ENCODE data around the gene RPL7A. TPM values are rescaled to one million over a fixed set of nuclear protein-coding genes. Genes with fewer than 3 reads are reported as not detected.
"Not testable (repeated sequence)": the region's sequence is repeated elsewhere in the genome, so short reads cannot be mapped to it uniquely, and the experiment has no call there.

RPL7A gene
- total RNA-seq, 2 experiments from 2014 or later, result 1,729 to 2,113 TPM

DNA sequence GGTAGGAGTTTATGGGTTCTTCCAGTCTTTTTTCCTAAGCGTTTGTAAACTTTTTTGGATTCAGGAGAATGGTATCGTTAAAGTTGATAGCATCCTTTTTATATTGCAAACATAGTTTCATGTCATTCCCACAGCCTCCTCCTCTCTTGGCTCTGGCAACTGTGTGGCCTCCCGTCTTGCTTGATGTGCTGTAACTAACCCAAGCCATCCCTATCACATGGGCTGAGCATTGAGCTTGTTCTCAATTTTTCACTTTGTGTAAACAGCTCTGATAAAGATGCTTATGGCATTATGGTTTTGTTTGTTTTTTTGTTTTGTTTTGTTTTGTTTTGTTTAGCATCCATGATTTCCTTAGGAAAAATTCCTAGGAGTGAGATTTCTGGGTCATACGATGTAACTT is 32.7 kb downstream of the RPL7A start:
- DNase-seq, result no peak
- no peaks in the 10 kb centered on the region for H3K36me3 Mint-ChIP-seq
- H3K4me3 Mint-ChIP-seq, result no peak overlapping the region
- ATAC-seq, result no peak
- no peaks in the 10 kb centered on the region for H3K9me3 Mint-ChIP-seq (ENCODE audit: low read depth)
- peaks cover 3% of the 10 kb centered on the region for H3K4me1 Mint-ChIP-seq
- CTCF ChIA-PET, result interaction anchor here (0.7 kb wide), 4 partner anchors 24 to 274 kb away, joined by 3 read pairs; partner anchors contain the start of genes SURF1 and SURF2
- no peak overlapping the region for H3K27ac Mint-ChIP-seq
- peaks cover 2% of the 10 kb centered on the region for H3K27me3 Mint-ChIP-seq

DNA sequence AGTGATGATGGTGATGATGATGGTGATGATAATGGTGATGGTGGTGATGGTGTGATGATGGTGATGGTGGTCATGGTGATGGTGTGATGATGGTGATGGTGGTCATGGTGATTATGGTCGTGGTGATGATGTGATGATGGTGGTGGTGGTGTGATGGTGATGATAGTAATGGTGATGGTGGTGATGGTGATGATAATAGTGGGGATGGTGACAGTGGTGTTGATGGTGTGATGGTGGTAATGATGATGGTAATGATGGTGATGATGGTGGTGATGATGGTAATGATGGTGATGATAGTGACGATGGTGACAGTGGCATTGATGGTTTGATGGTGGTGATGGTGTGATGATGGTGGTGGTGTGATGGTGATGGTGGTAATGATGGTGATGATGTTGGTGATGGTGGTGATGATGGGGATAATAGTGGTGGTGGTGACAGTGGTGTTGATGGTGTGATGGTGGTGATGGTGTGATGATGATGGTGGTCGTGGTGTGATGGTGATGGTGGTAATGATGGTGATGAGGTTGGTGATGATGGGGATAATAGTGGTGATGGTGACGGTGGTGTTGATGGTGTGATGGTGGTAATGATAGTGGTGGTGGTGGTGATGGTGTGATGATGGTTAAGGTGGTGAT is 34.6 kb downstream of the RPL7A start:
- no peaks in the 10 kb centered on the region for H3K36me3 Mint-ChIP-seq
- H3K27ac Mint-ChIP-seq, result no peak overlapping the region
- CTCF ChIA-PET, result no interaction called here

DNA sequence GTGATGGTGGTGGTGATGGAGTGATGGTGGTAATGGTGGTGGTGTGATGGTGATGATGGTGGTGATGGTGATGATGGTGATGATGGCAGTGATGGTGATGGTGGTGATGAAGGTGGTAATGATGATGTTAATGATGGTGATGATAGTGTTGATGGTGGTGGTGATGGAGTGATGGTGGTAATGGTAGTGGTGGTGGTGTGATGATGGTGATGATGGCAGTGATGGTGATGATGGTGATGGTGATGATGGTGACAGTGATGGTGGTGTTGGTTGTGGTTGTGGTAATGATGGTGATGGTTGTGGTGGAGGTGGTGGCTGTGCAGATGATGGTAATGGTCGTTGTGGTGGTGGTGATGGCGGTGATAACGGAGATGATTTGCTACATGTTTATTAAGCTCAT is 35.4 kb downstream of the RPL7A start:
- Mint-ChIP-seq H3K27me3 (no peaks in the 10 kb centered on the region), H3K9me3 (ENCODE audit: low read depth) (no peaks in the 10 kb centered on the region), H3K4me3 (no peak overlapping the region), H3K4me1 (peaks cover 2% of the 10 kb centered on the region), H3K36me3 (no peaks in the 10 kb centered on the region), H3K27ac (no peak overlapping the region)
- CTCF ChIA-PET, result interaction anchor here (1.7 kb wide), 1 partner anchor 17 kb away, joined by 4 read pairs; no protein-coding TSS in a partner anchor
- DNase-seq, result no peak
- ATAC-seq, result no peak

More for the DNA sequence above, 34.6 kb downstream of the RPL7A start:
- Mint-ChIP-seq H3K4me3 (no peak overlapping the region), H3K9me3 (ENCODE audit: low read depth) (no peaks in the 10 kb centered on the region), H3K27me3 (no peaks in the 10 kb centered on the region), H3K4me1 (peaks cover 3% of the 10 kb centered on the region)
- ATAC-seq, result no peak
- DNase-seq, result no peak

GRCh38 chr9:133384736-133385321 is 36.8 kb downstream of the RPL7A start:
- CTCF ChIA-PET, result interaction anchor here (1.0 to 1.7 kb wide), 3 partner anchors 16 to 199 kb away, joined by 3 to 4 read pairs (median 4); partner anchors contain the start of gene SLC2A6
- no peak overlapping the region for H3K27ac Mint-ChIP-seq
- no peaks in the 10 kb centered on the region for H3K9me3 Mint-ChIP-seq (ENCODE audit: low read depth)
- peaks cover 3% of the 10 kb centered on the region for H3K27me3 Mint-ChIP-seq
- DNase-seq (no peak), ATAC-seq (no peak)
- H3K4me3 Mint-ChIP-seq, result no peak overlapping the region
- no peaks in the 10 kb centered on the region for H3K36me3 Mint-ChIP-seq
- H3K4me1 Mint-ChIP-seq, result no peaks in the 10 kb centered on the region

DNA sequence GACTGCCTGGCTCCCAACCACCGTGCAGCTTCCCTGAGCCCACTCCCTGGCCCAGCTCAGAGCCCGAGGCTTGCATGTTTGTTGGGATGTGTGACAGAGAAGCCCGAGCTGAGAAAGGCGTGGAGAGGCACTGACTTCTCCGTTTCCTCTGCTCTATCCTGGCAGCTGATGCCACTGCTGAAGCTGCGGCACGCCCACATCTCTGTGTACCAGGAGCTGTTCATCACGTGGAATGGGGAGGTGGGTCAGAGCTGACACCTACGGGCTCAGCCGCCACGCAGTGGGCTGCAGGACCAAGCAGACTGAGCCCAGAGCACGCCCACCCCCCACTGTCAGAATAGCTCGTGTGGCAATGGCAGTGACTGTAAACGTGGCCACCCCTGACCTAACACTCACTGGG is 37.4 kb downstream of the RPL7A start:
- H3K27me3 Mint-ChIP-seq, result peaks cover 4% of the 10 kb centered on the region
- no peaks in the 10 kb centered on the region for H3K4me1 Mint-ChIP-seq
- CTCF ChIA-PET, result interaction anchor here (1.0 to 1.3 kb wide), 2 partner anchors 94 to 199 kb away, joined by 3 to 4 read pairs; partner anchors contain the start of gene SLC2A6
- H3K27ac Mint-ChIP-seq, result no peak overlapping the region
- ATAC-seq, result no peak
- no peak overlapping the region for H3K4me3 Mint-ChIP-seq
- no peak for DNase-seq
- H3K36me3 Mint-ChIP-seq, result no peaks in the 10 kb centered on the region
- H3K9me3 Mint-ChIP-seq (ENCODE audit: low read depth), result no peaks in the 10 kb centered on the region

DNA sequence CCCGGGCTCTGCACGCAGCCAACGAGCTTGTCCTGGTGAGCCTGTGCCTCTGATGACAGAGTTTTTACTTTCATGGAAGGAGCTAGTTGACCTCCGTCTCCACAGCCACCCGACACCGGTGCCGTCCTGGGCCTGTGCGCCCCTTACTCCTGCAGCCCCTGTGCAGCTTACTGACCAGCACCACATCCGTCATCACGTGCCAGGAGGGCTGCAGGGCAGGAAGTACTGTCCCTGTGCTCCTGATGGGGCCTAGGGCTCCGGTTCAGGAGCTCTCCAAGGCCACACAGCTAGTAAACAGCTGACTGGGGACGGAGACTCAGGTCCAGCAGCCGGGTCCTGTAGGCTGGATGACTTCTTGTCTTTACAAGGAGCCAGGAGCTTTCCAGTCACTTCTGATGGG is 38.3 kb downstream of the RPL7A start:
- peaks cover 8% of the 10 kb centered on the region for H3K27me3 Mint-ChIP-seq
- CTCF ChIA-PET, result interaction anchor here (1.3 kb wide), 1 partner anchor 200 kb away, joined by 4 read pairs; no protein-coding TSS in a partner anchor
- no peak overlapping the region for H3K27ac Mint-ChIP-seq
- H3K36me3 Mint-ChIP-seq, result no peaks in the 10 kb centered on the region
- H3K4me1 Mint-ChIP-seq, result no peaks in the 10 kb centered on the region
- ATAC-seq (no peak), DNase-seq (no peak)
- H3K9me3 Mint-ChIP-seq (ENCODE audit: low read depth), result no peaks in the 10 kb centered on the region
- H3K4me3 Mint-ChIP-seq, result no peak overlapping the region

DNA sequence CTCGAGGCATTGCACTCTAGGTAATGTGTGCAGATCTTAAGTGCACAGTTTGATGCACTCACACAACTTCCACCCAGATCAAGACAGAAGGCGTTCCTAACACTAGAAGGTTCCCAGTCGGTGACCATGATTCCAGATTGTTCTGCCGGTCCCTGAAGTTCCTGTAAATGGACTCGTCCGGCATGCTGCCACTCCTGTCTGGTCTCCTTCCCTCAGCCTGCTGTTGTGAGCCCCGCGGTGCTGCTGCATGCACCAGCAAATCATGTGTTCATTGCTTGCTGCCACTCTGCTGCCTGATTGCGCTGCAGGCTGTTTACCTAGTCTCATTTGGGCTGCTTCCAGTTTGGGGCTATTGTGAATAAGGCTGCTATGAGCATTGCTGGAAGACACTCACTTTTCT is 39.7 kb downstream of the RPL7A start:
- no peak for DNase-seq

GRCh38 chr9:133389025-133389557 is 41.1 kb downstream of the RPL7A start:
- H3K27me3 Mint-ChIP-seq, result peaks cover 8% of the 10 kb centered on the region
- CTCF ChIA-PET, result no interaction called here
- no peak overlapping the region for H3K27ac Mint-ChIP-seq
- no peaks in the 10 kb centered on the region for H3K4me1 Mint-ChIP-seq
- H3K9me3 Mint-ChIP-seq (ENCODE audit: low read depth), result no peaks in the 10 kb centered on the region
- no peak for ATAC-seq
- no peak overlapping the region for H3K4me3 Mint-ChIP-seq
- no peak for DNase-seq
- no peaks in the 10 kb centered on the region for H3K36me3 Mint-ChIP-seq

More for the DNA sequence above, 39.7 kb downstream of the RPL7A start:
- H3K27me3 Mint-ChIP-seq, result peaks cover 8% of the 10 kb centered on the region
- no peak for ATAC-seq
- H3K36me3 Mint-ChIP-seq, result no peaks in the 10 kb centered on the region
- H3K27ac Mint-ChIP-seq, result no peak overlapping the region
- H3K4me1 Mint-ChIP-seq, result no peaks in the 10 kb centered on the region
- H3K4me3 Mint-ChIP-seq, result no peak overlapping the region
- CTCF ChIA-PET, result interaction anchor here (1.1 kb wide), 1 partner anchor 92 kb away, joined by 3 read pairs; the partner anchor contains the start of gene SLC2A6
- no peaks in the 10 kb centered on the region for H3K9me3 Mint-ChIP-seq (ENCODE audit: low read depth)

DNA sequence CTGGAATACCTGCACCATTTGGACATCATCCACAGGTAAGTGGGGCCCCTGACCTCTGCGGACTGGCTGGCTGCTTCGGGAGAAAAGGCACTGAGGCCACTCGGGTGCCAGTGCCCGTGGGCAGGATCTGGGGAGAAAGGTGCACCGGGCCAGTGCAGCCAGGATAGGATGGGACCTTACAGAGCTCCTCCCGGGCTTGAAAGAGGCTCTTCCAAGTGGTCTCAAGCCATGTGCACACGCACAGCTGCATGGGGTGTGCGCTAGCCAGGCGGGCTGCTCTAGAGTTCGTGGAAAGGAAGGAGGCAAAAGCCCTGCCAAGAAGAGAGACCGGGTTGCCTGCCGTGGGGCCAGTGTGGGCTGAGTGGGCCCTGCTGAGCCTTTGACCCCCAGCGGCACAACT is 41.5 kb downstream of the RPL7A start:
- Mint-ChIP-seq H3K4me3 (no peak overlapping the region), H3K27ac (no peak overlapping the region), H3K4me1 (no peaks in the 10 kb centered on the region), H3K9me3 (ENCODE audit: low read depth) (no peaks in the 10 kb centered on the region), H3K27me3 (peaks cover 8% of the 10 kb centered on the region), H3K36me3 (no peaks in the 10 kb centered on the region)
- CTCF ChIA-PET, result no interaction called here
- ATAC-seq (no peak), DNase-seq (no peak)

DNA sequence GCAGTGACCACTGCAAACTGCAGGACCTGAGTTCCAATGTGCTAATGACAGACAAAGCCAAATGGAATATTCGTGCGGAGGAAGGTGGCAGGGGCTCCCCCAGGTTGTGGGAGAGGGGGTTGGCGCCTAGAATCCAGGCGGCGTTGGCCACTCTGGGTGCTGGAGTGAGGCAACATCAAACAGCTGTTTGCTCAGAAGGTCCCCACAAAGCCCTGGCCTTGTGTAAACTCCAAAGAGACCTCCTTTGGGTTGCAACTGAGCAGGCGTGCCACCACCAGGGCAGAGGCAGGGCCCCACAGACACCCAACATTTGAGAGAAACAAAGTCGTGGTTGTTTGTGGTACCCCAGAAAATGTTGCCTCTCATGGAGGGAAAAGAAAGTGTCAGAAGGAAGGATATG is 42.7 kb downstream of the RPL7A start:
- CTCF ChIA-PET, result no interaction called here
- H3K4me3 Mint-ChIP-seq, result no peak overlapping the region

GRCh38 chr9:133391449-133391848 is 43.4 kb downstream of the RPL7A start:
- H3K36me3 Mint-ChIP-seq, result not testable (repeated sequence)

More for the DNA sequence above, 42.7 kb downstream of the RPL7A start:
- H3K27me3 Mint-ChIP-seq, result peaks cover 12% of the 10 kb centered on the region
- no peak overlapping the region for H3K27ac Mint-ChIP-seq
- DNase-seq (no peak), ATAC-seq (no peak)
- no peaks in the 10 kb centered on the region for H3K4me1 Mint-ChIP-seq
- no peaks in the 10 kb centered on the region for H3K36me3 Mint-ChIP-seq
- H3K9me3 Mint-ChIP-seq (ENCODE audit: low read depth), result no peaks in the 10 kb centered on the region

GRCh38 chr9:133392308-133392707 is 44.3 kb downstream of the RPL7A start:
- DNase-seq; H3K4me3 Mint-ChIP-seq; H3K4me1 Mint-ChIP-seq; H3K27ac Mint-ChIP-seq; H3K36me3 Mint-ChIP-seq; CTCF ChIA-PET; H3K9me3 Mint-ChIP-seq (ENCODE audit: low read depth); ATAC-seq: not testable (repeated sequence)
- H3K27me3 Mint-ChIP-seq, result peaks cover 16% of the 10 kb centered on the region

More at GRCh38 chr9:133391449-133391848, 43.4 kb downstream of the RPL7A start:
- H3K4me1 Mint-ChIP-seq; H3K4me3 Mint-ChIP-seq; H3K27ac Mint-ChIP-seq; CTCF ChIA-PET; ATAC-seq; DNase-seq; H3K9me3 Mint-ChIP-seq (ENCODE audit: low read depth): not testable (repeated sequence)
- H3K27me3 Mint-ChIP-seq, result peaks cover 13% of the 10 kb centered on the region

DNA sequence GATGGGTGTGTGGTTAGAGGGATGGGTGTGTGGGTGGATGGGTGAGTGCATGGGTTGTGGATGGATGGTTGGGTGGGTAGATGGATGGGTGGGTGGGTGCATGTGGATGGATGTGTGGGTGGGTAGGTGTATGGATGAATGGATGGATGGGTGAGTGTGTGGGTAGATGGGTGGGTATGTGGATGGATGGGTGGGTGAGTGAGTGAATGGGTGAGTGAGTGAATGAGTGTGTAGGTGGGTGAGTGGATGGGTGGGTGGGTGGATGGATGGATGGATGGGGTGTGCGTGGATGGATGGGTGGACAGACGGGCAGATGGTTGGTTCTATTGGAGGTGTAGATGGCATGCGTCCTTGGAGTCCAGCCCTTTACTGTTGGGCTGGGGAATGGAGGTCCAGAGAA is 45.4 kb downstream of the RPL7A start:
- Mint-ChIP-seq H3K36me3 (no peaks in the 10 kb centered on the region), H3K27me3 (peaks cover 17% of the 10 kb centered on the region), H3K27ac (no peak overlapping the region), H3K4me3 (no peak overlapping the region), H3K4me1 (peaks cover 4% of the 10 kb centered on the region), H3K9me3 (ENCODE audit: low read depth) (no peaks in the 10 kb centered on the region)
- DNase-seq (no peak), ATAC-seq (no peak)
- CTCF ChIA-PET, result no interaction called here
